Thoracic aorta (tissue), 2 donors: ENCODE measurements around the gene GARIN5B. TPM values are rescaled to one million over a fixed set of nuclear protein-coding genes. Genes with fewer than 3 reads are reported as not detected.
"Not testable (repeated sequence)": the region's sequence is repeated elsewhere in the genome, so short reads cannot be mapped to it uniquely, and the experiment has no call there.

Experiments used
- ATAC-seq: fragments of 150-250 bp; one replicate; pipeline ENCODE4 v1.8.0; 2017; ENCODE audit warnings: low read depth; ENCODE audit not compliant: insufficient number of reproducible peaks, low FRiP score
- DNase-seq: peaks from one replicate; pipeline ENCODE4 v3.0.0-alpha.2; 2020; ENCODE audit warnings: low spot score
- H3K27ac ChIP-seq, 2 donors: fragments of 200-600 bp; sonication (generic); 1 replicate in 1 of 2; 2 replicates in 1 of 2; pipeline ENCODE4 v1.5.1; 2016; ENCODE audit warnings: mild to moderate bottlenecking in 2 of 2, moderate library complexity in 2 of 2
- H3K27me3 ChIP-seq: fragments of 200-600 bp; sonication (generic); replicated peaks from 2 replicates; pipeline ENCODE4 v1.6.0; 2016; ENCODE audit warnings: mild to moderate bottlenecking; ENCODE audit not compliant: insufficient read depth
- H3K36me3 ChIP-seq: fragments of 200-600 bp; sonication (generic); one replicate; pipeline ENCODE4 v1.5.1; 2016
- H3K4me1 ChIP-seq, 2 donors: fragments of 200-600 bp; sonication (generic); 1 replicate in 1 of 2; 2 replicates in 1 of 2; pipeline versions ENCODE4 v1.5.1 to v1.6.0; 2016; ENCODE audit warnings: low read depth in 2 of 2, mild to moderate bottlenecking in 1 of 2; ENCODE audit not compliant: control insufficient read depth in 1 of 2
- H3K4me3 ChIP-seq: fragments of 200-600 bp; sonication (generic); 2 replicates; pipeline ENCODE4 v1.5.1; 2016; ENCODE audit warnings: mild to moderate bottlenecking
- H3K9me3 ChIP-seq: fragments of 200-600 bp; sonication (generic); 2 replicates; pipeline ENCODE4 v1.5.1; 2016
- CTCF ChIP-seq: fragments of 200-600 bp; sonication (generic); IDR thresholded peaks from one replicate; pipeline ENCODE4 v1.5.1; 2019; ENCODE audit warnings: antibody characterized with exemption
- total RNA-seq, 2 donors: library from RNA; depleted of rRNA; stranded (reverse); fragments of >200 nt; gene quantifications; one replicate each; pipeline versions ENCODE4 v1.1.0 to v1.2.3, GENCODE V29; 2016

GARIN5B gene
- total RNA-seq, 2 donors from 2014 or later: not detected

GRCh38 chr19:55406826-55407549 is 43.9 kb upstream of the GARIN5B start:
- Histone ChIP-seq H3K36me3 (peaks cover 15% of the 10 kb centered on the region), H3K9me3 (no peaks in the 10 kb centered on the region), H3K27ac (peak overlapping the region; percentile 99), H3K4me1 (peaks cover 18 to 23% of the 10 kb centered on the region in 2 donors), H3K4me3 (peak overlapping the region; percentile 87), H3K27me3 (no peaks in the 10 kb centered on the region)
- no peak for TF ChIP-seq CTCF
- no peak for ATAC-seq
- no peak for DNase-seq

GRCh38 chr19:55406091-55406825 is 43.2 kb upstream of the GARIN5B start:
- H3K27me3 ChIP-seq: no peaks in the 10 kb centered on the region
- H3K4me3 ChIP-seq: peak overlapping the region; percentile 87
- TF ChIP-seq CTCF: no peak
- H3K4me1 ChIP-seq: peaks cover 18 to 23% of the 10 kb centered on the region in 2 donors
- DNase-seq (no peak), ATAC-seq (no peak)
- H3K36me3 ChIP-seq: peaks cover 17% of the 10 kb centered on the region
- no peaks in the 10 kb centered on the region for H3K9me3 ChIP-seq
- H3K27ac ChIP-seq: no peak overlapping the region

GRCh38 chr19:55405638-55406037 is 42.6 kb upstream of the GARIN5B start:
- DNase-seq (no peak), ATAC-seq (no peak)
- Histone ChIP-seq H3K9me3 (no peaks in the 10 kb centered on the region), H3K4me1 (peaks cover 18 to 23% of the 10 kb centered on the region in 2 donors), H3K27me3 (no peaks in the 10 kb centered on the region), H3K4me3 (no peak overlapping the region), H3K36me3 (peaks cover 17% of the 10 kb centered on the region), H3K27ac (no peak overlapping the region)
- TF ChIP-seq CTCF: no peak

GRCh38 chr19:55402509-55402908 is 39.4 kb upstream of the GARIN5B start:
- no peak for ATAC-seq
- no peak for DNase-seq
- Histone ChIP-seq H3K27ac (no peak overlapping the region), H3K27me3 (no peaks in the 10 kb centered on the region), H3K36me3 (peaks cover 17% of the 10 kb centered on the region), H3K4me3 (no peak overlapping the region), H3K4me1 (peaks cover 15 to 18% of the 10 kb centered on the region in 2 donors), H3K9me3 (no peaks in the 10 kb centered on the region)
- TF ChIP-seq CTCF: no peak

- H3K27ac ChIP-seq, H3K27me3 ChIP-seq, ATAC-seq, H3K4me3 ChIP-seq, H3K9me3 ChIP-seq, DNase-seq: not testable (repeated sequence)
- Histone ChIP-seq H3K36me3 (peaks cover 17% of the 10 kb centered on the region), H3K4me1 (peaks cover 8 to 12% of the 10 kb centered on the region in 2 donors)
These were observed 38.3 kb upstream of the GARIN5B start for GRCh38 chr19:55401390-55401789.
